GM21423 (cell line): ENCODE measurements around the gene TMEM87B.
A peak's percentile ranks its signal among the peaks of the same experiment; 100 is the strongest.
"Not testable (repeated sequence)": the region's sequence is repeated elsewhere in the genome, so short reads cannot be mapped to it uniquely, and the experiment has no call there.

Experiments used
- ATAC-seq: cut with Tn5 transposase; IDR thresholded peaks from one replicate; pipeline ENCODE4 v1.9.1; 2021; ENCODE audit warnings: mild to moderate bottlenecking, moderate library complexity; ENCODE audit not compliant: unreplicated experiment

Gene TMEM87B

DNA sequence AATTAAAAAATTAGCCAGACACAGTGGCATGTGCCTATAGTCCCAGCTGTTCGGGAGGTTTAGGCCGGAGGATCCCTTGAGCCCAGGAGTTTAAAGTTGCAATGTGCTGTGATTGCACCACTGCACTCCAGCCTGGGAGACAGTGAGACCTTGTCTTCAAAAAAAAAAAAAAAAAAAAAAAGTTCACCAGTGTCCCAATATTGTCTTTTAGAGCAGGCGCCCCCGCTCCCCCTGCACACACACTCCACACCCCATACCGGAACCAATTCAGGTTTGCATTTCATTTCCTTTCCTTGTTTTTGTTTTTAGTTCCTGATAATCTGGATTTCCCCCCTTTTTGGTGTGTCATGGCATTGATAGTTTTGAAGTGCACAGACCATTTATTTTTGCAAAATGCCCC is 10.4 kb downstream of the TMEM87B start:
- ATAC-seq, result no peak

DNA sequence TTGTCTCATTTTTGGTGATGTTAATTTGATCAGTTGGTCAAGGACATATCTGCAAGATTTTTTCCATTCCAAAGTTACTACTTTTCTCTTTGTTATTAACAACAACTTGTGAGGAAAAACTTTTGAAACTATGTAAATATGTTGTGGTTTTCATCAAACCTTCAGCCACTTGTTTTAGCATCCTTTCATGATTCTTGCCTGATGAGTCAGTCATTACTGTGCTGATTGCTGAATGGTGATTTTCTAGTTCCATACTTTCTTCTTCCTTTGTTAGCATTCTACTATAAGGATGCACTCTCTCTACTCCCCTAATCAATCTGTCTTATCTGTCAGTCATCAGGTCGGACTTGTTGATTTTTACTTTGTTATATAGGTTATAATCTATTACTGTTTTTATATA is 10.9 kb downstream of the TMEM87B start:
- no peak for ATAC-seq

DNA sequence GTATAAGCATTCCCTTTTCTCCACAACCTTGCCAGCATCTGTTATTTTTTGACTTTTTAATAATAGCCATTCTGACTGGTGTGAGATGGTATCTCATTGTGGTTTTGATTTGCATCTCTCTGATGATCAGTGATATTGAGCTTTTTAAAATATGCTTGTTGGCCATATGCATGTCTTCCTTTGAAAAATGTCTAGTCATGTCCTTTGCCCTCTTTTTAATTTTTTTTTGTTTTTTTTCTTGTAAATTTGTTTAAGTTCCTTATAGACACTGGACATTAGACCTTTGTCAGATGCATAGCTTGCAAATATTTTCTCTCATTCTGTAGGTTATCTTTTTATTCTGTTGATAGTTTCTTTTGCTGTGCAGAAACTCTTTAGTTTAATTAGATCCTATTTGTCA is 14.7 kb downstream of the TMEM87B start:
- ATAC-seq, result not testable (repeated sequence)

DNA sequence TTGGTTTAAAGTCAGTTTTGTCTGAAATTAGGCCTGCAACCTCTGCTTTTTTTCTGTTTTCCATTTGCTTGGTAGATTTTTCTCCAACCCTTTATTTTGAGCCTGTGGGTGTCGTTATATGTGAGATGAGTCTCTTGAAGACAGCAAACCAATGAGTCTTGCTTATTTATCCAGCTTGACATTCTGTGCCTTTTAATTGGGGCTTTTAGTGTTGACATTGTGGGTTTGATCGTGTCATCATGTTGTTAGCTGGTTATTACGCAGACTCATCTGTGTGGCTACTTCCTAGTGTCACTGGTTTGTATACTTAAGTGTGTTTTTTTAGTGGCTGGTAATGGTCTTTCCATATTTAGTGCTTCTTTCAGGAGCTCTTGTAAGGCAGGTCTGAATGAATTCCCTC is 18.8 kb downstream of the TMEM87B start:
- ATAC-seq, result no peak

DNA sequence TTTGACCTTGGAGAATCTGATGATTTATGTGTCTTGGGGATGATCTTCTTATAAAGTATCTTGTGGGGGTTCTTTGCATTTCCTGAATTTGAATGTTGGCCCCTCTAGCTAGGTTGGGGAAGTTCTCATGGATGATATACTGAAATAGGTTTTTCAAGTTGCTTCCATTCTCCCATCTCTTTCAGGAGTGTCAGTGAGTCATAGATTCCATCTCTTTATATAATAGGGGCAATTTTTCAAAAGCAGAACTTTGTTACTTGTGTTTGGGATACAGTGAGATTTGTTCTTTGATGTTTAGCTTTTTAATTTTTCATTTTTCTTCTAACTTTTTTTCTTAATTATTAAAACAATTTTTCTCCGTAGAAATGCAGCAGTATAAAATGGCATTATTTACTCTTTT is 19.4 kb downstream of the TMEM87B start:
- no peak for ATAC-seq

DNA sequence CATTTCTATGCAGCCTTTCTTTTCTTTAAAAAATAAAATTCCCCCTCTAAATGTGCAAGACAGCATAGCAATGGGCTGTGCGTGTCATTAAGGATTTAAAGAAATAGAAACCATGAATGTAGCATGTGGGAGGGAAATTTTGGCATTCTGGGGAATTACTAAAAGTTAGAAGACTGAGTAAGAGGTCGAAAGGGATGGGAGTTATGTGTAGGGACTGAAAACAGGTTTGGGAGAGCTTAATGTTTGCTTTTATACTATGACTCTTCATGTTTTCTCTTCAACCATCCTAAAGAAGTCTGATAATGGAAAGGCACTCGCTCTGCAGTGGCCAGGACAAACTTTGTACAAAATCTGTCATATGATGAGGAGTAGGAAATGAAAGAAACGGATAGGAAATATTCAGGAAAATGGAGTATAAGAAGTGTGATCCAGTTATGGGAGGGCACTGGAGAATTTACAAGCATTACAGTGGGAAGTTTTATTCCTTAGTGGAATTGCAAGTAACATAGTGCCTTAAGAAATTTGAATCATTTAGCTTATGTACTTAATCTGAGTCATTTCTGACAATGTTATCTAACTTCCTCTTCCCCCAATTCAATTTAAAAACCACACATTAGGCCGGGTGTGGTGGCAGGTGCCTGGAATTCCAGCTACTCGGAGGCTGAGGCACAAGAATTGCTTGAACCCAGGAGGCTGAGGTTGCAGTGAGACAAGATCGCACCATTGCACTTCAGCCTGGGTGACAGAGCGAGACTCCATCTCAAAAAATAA is 20.6 kb downstream of the TMEM87B start:
- no peak for ATAC-seq

DNA sequence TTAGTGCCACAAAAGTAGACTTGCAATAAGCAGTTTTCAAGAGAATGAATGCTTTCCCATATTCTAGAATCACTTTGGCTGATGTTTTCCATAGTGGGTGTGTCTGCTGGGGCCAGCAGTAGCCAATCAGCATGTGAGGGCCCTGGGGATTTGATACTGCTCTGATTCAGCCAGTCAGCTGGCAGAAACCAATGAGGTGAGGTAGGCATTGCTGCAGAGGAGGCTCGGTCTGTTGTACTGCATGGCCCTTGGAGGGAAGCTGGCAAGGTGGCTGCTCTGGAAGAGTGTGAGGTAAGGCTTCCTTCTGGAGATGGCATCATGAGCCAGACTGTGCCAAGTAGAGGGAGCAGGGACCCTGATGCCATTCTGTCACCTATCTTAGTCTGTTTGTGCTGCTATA is 22.7 kb downstream of the TMEM87B start:
- no peak for ATAC-seq

DNA sequence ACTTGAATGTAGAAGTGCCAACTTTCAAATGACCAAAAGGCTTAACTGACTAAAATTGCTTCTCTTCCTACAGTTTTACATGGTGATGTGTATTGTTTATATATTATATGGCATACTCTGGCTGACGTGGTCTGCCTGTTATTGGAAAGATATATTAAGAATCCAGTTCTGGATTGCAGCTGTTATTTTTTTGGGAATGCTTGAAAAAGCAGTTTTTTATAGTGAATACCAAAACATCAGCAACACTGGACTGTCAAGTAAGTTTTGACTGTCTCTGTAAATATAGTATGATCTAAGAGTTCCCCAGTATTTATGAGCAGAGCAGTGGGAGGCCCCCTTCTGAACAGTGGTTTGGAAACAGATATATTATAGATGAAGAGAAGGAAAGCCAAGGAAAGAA is 26.2 kb downstream of the TMEM87B start:
- ATAC-seq, result no peak

DNA sequence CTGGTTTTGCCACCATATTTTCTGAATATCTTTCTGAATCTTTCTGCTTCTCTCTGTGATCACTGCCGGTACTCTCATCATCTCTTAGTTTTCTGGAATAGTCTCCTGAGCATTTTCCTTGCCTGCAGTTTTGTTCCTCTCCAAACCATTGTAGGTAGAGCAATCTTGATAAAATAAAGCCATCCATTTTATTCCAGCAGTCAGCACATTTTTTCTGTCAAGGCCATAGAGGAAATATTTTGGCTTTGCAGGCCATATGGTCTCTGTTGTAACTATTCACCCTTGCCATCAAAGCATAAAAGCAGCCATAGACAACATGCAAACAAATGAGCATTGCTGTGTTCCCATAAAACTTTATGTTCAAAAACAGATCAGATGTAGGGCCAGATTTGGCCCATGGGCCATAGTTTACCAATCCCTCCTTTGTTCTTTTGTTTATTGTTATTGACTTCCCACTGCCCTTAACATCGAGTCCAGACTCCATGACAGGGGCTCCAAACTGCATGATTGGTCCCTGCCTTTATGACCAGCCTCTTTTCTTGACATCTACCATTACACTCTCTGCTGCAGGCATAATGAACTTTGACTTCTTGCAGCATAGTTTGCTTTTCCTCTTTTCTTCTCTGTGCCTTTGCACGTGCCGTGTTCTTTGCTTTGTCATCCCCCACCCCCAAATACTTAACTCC is 29.8 kb downstream of the TMEM87B start:
- no peak for ATAC-seq

DNA sequence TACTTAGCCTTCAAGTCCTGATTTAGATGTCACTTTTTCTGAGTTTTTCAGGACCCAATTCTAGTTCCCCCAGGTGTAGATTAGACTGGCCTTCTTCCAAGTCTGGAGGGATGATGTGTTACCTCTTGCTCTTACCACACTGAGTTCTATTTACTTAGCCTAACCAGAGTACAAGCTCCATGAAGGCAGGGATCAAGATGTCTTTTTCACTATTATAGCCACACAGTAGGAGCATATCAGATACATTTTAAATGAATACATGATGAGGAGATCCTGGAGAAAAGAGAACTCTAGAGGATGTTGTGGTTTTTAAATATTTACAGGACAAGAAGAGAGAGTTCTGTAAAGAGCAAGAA is 30.3 kb downstream of the TMEM87B start:
- ATAC-seq, result no peak

DNA sequence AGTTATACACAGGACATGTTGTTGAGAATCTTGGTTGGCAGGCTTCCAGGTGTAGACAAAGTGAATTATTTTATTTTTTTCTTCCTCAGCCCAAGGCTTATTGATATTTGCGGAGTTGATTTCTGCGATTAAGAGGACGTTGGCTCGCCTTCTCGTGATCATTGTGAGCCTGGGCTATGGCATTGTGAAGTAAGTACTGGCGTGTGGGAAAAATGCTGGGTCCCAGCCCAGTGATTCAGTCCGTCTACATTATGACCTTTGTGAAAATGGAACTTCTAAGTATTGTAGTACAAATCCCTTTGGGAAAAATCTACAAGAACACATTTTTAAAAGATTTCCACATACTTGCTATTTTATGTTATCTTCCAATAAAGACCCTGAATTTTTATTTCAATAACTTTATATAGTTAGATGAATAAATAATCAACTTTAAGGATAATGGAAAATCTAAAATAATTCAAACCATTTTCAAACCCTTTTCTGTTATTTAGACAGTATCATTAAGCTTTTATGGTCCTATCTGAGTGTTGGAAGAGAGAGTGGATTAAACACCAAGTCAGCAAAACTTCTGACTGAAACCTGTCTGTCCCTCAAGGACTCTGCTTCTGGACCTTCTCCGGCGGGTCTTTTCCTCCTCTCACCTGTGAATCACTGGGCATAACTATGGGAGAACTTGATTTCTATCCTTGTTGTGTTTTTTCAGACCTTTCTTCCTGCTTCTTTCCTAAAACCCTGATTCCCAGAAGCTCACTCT is 31.0 kb downstream of the TMEM87B start:
- no peak for ATAC-seq

DNA sequence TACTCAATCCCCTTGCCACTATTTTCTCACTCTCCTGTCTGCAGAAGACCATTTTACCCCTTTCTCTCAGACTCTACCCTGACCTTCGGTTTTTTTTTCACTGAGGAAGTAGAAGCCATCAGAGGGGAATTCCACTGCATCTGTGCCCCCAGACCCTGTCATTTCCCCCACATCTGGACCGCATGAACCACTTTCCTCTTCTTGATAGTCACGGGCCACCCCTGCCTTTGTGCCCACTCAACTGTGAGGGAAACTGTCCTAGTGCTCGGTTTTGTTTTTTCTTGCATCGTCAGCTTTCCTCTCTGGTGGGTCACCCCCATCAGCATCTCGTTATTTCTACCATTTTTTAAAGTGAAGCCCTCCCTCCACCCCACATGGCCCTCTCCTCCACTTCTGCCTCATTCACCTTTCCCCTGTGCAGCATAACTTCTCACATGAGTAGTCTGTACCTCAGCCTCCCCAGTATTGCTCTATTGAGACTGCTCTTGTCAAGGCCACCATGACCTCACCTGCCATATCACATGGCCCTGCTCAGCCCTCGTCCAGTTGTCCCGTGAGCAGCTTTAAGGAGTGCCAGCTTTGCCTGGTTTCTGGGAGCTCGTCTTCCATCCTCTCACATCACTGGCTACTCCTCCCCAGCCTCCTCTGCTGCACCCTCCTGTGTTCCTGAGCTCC is 32.4 kb downstream of the TMEM87B start:
- ATAC-seq, result peak; percentile 81

DNA sequence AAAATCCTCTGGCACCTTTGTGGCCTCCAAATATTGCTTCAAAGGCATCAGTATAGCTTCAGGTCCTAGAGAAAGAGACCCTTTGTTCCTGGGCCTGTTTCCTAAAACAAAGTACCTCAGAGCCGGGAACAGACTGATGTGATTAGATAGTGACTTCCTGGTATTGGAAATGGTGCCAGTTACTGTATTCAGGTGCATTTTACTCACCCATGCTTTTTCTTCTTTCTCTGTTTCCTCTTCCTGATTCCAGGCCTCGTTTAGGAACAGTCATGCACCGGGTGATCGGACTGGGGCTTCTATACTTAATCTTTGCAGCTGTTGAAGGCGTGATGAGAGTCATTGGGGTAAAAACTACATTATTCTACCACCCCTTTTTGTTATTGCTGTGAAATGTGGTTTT is 34.3 kb downstream of the TMEM87B start:
- no peak for ATAC-seq

DNA sequence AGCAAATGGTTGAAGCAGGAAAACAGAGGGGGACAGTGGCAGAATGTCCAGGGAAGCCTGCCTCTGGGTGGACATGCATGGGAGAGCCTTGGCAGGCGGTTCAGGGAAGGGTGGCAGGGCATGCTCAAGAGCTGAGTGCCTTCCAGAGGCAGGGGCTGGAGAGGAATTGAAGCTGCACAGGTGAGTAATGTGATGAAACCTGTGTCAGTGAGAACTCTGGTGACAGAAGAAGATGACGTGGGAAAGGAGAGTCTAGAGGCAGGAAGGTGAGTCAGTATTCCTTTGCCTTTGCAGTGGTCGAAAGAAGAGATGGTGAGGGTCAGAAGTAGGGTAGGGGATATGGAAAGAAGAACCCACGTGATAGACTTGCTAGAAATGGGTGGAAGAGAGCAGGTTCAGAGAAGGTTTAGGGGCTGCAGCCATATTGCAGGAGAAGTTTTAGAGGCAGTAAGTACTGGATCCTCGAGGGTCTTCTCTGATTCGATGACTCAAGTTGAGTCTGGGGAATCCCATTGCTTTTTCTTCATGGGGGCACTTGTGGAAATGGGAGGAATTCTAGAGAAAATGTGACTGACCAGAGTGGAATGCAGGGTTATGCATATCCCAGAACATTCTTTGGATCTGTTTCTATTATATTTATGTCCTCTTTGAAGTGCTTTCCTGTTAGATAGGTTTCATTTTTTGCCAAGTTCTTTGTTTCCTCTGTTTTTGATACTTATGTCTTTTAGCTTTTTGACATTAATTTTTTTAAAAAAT is 37.4 kb downstream of the TMEM87B start:
- ATAC-seq, result no peak

DNA sequence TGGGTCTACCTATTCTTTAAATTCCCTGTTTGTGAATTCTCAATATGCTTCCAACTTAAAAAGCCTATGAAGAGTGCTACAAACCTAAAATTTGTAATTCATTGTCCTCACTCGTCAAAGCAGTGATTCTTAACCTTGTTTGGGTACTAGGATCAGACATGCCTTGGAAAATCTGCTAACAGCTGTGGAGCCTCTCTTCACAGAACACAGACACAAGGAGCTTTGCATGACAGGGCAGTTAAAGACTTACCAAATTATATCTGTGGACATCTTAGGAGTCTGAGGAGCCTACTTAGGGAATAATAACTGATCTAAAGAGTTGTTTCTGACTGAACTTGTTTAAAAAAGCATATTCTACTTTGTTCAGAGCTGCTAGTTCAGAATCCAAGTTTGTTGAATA is 38.1 kb downstream of the TMEM87B start:
- ATAC-seq, result no peak

DNA sequence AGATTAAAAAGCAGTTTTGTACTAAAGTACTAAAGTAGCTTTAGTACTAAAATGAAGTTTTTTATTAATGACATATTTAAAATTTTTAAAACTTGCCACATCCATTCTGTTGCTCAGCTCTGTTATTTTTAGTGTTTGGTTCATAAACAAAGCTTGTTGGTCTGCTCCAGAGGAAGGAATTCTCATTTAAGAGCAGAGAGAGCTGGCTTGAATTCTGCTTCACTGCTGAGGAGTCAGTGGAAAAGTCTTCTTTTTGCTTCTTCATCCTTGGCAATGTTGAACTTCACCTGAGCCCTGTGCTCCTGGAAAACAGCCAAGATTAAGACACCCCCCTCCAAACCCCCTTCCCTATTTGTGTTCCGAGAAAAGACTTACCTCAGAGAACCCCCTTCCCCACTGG is 40.6 kb downstream of the TMEM87B start:
- ATAC-seq, result no peak

DNA sequence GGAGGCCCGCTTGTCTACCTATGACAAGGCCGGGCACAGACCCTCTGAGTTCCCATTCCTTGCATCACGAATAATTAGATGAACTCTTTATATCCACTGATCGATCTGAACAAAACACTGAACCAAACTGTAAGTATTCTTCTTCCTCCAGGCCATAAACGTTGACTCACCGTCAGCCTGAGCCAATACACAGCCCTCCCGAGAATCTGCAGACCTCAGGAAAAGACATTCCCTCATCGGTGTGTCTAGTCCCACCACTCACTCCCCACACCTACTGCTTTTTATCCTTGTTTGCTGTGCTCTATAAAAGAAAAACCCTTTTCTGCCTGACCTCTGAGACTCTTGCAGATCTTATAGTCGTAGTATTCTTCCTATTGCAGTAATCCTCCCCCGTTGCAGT is 41.0 kb downstream of the TMEM87B start:
- ATAC-seq, result no peak

DNA sequence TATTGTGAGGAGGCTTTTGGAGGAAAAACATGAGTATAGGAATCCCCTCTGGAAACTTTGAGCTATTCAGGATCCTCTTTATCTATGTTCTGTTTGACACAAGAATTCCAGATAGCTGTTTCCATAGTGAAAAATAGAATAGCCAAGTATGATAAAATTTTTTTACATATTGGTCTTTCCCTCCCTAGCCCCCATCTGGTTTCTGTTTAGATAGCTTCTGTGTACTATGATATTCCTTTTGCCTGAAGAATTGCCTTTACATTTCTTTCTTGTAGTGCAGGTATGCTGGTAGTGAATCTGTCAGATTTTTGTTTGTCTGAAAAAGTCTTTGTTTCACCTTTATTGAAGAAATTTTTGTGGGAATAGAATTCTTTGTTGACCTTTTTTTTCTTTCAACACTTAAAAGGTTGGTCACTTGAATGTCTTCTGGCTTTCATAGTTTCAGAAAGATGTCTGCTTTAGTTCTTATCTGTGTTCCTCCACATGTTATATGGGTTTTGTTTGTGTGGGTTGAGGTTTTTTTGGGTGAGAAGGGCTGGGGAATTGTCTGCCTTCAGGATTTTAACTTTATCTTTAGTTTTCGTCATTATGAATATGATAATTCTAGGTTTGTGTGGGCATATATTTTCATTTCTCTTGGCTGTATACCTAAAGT is 53.2 kb downstream of the TMEM87B start:
- ATAC-seq, result no peak

DNA sequence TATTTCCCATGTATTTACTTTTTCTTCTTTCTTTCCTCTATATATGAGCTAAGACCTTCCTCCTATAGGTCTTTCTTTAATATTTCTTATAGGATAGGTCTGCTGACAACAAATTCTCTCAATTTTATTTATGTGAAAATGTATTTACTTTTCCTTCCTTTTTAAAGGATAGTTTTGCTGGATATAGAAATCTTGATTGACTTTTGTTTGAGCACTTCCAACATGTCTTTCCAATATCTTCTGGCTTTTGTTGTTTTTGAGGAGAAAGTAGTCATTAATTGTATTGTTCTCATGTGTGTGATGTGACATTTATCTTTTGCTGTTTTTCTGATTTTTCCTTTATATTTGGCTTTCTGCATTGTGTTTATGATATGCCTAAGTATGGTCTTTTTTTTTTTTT is 54.2 kb downstream of the TMEM87B start:
- ATAC-seq, result no peak

DNA sequence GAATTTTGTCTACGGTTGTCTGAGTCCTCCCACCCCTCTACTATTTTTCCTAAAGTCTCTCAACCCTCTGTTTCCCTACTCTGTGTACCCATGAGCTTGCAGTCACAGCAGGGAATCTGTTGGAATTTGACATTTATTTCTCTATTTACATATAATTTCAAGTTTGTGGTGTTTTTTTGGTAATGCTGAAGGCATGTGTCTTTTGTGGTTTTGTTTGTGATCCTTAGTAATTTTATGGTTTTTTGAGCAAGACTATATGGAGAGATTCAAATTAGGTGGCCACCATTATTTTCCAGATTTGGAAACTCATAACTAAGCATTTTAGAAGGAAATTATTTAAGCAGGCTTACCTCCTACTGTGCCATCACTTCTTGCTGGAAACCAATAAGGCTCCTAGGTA is 55.9 kb downstream of the TMEM87B start:
- no peak for ATAC-seq
